ENCODE results near the gene F7.

DNA sequence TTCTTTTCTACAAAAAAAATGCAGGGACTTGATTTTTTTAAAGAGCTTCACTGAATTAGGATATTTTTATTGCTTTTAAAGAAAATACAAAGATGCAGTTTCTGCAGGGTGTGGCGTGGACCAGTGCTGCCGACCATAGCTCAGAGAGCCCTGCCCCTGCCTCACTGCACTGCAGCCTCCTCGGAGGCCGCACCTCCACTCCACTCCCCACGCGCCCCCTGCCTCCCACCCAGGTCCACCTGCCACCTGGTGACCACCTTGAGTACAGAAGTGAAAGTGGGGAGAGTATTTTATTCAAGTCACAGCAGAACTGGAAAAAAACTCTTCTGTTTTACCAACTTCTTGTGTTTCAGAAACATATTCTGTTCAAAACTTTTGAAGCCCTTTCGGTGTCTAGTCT, 7.9 kb upstream of the F7 start:
- TF ChIP-seq, protein P1, sequence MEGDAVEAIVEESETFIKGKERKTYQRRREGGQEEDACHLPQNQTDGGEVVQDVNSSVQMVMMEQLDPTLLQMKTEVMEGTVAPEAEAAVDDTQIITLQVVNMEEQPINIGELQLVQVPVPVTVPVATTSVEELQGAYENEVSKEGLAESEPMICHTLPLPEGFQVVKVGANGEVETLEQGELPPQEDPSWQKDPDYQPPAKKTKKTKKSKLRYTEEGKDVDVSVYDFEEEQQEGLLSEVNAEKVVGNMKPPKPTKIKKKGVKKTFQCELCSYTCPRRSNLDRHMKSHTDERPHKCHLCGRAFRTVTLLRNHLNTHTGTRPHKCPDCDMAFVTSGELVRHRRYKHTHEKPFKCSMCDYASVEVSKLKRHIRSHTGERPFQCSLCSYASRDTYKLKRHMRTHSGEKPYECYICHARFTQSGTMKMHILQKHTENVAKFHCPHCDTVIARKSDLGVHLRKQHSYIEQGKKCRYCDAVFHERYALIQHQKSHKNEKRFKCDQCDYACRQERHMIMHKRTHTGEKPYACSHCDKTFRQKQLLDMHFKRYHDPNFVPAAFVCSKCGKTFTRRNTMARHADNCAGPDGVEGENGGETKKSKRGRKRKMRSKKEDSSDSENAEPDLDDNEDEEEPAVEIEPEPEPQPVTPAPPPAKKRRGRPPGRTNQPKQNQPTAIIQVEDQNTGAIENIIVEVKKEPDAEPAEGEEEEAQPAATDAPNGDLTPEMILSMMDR (IDR thresholded peaks at IDR 0.05), result no peak
- TF ChIP-seq POLR2A (IDR thresholded peaks at IDR 0.05) (no peak), EP300 (IDR thresholded peaks at IDR 0.05) (no peak), POLR2AphosphoS5 (IDR thresholded peaks at IDR 0.05) (no peak)

Data from sigmoid colon (tissue), 4 donors.